Stimulated activated CD4-positive, alpha-beta T cell treated with anti-CD3 and anti-CD28 coated beads, TNF-alpha, amount 100 ng/mL, for 1 hour (primary cell): Measurements from ENCODE around the gene PAK5.

Experiments used
- DNase-seq, 3 donors: peaks; one replicate each; pipeline ENCODE4 v3.0.0-alpha.2; 2020; ENCODE audit warnings: low read depth in 3 of 3, low spot score in 1 of 3

PAK5 gene

DNA sequence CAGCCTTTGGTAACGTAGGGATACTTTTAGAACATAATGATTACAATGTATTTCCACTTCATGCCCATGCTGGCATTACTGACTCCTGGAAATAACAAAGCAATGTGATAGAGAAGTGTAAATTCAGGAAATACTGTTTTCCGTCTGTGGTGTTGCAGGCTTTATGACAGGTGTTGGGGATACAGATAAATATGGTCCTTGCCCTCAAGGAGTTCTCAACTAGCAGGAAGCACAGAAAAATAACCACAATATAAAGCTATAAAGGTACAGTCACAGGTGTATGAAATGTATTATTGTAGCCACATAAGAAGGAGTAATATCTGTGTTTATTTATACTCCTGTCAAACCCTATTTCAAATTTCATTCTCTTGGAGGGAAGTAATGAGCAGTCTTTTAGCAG, 337.4 kb downstream of the PAK5 start:
- DNase-seq = no peak

DNA sequence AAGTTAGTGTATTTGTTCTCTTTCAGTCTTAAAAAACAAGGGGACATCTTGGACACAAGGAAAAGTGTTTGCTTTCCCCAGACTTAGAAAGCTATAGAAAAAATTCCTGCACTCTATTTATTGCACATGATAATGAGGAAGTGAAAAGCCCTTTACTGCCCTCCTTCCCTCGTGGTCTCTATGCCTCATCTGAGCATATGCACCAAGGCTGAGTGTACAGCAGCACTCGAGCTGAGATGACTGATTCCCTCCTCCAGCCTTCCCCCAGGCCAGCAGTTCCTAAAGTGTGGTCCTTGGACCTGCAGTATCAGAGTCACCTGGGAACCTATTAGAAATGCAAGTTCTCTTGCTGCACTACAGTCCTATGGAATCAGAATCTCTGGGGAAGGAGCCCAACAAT, 338.8 kb downstream of the PAK5 start:
- no peak for DNase-seq

DNA sequence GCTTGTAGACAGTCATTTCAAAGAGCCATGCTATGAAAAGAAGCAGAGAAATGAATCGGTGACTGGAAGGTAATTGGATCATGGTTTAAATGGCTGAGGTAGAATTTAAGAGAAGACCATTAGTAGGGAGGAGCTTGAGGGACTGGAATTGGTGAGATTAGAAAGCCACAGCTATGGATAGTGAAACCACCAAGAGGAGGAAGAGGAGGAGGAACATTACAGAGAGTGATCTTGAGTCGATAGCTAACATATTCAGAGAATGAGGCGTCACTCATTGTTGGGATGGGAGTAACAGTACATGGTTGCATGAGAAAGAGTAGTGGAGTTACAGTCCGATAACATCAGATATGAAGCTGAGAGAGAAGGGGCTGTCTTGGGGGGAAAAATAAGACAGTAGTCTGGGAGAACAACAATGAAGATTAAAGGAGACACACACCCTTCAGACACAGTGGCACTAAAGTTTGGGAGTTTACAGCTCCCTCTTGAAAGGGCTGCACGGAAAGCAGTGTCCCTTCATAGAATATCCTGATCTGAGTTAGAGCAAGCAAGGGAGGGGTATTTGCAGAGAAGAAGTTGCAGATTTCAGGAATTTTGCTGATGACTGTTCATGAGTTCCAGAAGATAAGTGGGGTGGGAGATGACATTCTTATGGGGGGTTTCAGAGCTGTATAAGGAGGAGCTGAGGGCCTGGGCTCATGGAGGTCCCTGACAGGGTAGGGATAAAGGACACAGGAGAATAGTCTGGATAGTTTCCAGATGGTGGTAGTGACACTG, 339.6 kb downstream of the PAK5 start:
- DNase-seq = no peak

DNA sequence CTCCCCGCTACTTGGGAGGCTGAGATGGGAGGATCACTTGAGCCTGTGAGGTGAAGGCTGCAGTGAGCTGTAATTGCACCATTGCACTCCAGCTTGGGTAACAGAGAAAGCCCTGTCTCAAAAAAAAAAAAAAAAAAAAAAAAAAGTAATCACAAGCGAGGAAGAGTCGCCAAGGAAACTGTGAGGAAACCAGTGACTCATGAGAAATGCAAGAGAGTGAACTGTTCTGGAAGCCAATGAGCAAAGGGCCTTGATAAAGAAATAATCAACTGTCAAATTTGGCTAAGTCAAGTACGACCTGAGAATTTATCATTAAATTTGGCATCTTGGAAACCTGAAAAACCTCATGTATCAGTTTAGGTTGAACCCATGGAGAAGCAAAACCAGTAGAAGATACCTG, 340.6 kb downstream of the PAK5 start:
- no peak for DNase-seq

DNA sequence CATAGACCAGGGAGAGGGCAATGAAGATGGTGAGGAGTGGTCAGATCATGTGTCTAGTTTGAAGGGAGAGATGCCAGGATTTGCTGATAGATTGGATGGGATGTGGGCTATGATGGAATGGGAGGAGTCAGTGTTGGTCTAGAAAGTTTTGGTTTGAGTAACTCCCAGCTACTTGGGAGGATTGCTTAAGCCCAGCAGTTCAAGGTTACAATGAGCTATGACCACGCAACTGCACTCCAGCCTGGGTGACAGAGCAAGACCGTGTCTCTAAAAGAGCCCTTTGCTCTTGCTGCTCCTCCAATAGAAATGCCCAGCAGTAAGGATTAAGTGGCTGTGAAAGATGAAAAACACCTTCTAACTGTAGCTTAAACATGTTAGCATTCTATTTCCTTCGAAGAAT, 342.7 kb downstream of the PAK5 start:
- no peak for DNase-seq

DNA sequence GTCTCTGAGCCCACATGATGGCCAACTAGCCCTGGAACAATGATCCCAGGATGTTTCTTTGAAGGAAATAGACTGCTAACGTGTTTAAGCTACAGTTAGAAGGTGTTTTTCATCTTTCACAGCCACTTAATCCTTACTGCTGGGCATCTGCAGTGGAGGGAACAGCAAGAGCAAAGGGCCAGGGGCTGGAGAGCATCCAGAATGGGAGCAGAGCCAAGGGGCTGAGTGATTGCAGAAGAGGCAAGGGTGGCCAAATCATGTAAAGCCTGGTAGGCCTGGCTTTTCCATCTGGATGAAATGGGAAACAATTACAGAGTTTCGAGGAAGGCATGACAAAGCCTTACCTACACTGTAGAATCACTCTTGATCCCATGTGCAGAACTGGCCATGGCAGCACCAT, 343.2 kb downstream of the PAK5 start:
- DNase-seq = no peak

DNA sequence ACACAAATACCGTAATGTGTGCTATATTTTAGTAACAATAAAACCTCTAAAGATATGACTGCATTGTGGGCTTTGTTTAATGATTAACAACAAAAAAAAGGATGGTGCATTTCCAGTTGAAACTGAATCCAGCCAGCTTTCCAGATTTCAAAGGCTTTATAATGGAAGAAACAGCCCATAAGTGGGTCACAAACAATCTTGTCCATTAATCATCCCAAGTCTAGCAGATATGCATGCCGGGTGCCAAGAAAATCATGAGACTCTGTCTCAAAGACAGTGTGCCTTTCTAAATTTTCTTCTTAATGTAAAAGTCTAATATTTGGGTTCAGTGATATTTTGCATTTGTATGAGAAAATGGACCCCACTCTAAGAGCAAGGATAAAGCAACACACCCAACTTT, 345.1 kb downstream of the PAK5 start:
- DNase-seq = no peak

DNA sequence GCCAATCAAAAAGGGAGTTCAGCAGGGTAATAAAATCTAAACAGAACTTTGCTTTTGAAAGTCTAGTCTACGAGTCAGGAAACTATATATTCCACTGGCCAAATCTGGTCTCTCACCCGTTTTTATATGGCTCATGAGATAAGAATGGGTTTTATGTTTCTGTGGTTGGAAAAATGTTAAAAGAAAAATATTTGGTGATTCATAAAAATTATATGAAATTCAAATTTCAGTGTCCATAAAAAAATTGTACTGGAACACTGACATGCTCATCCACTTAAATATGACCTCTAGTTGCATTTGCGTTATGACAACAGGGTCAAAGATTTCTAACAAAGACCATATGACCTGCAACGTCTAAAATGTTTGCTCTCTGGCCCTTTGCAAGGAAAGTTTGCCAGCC, 346.8 kb downstream of the PAK5 start:
- DNase-seq = no peak

DNA sequence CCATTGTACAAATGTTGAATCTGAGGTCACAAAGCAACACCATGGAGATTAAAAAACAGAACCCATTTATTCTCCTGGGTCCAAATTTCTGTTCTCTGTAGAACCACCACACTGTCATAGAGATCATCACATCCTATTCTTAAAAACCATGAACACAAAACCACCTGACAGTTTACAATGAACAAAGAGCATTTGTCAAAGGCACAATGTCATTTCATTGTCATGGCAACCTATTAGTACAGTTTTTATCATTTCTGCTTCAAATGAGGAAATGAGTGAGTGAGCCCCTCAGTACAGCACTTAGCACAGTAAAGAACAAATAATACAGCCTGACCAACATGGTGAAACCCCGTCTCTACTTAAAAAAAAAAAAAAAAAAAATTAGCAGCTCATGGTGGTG, 347.6 kb downstream of the PAK5 start:
- DNase-seq = no peak

DNA sequence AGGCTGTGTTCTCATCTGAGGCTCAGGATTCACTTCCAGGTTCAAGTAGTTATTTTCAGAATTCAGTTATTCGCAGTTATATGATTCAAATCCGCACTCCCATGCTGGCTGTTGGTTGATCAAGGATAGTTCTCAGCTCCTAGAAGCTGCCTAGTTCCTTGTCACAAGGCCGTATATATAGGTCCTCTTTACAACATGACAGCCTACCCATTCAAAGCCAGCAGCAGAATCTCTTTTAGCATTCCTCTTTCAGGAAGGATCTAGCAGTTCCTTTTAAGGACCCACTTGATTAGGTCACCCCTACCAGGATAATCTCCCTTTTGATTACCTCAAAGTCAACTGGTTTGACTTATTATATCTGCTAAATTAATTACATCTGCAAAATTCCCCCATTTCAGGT, 348.2 kb downstream of the PAK5 start:
- no peak for DNase-seq

DNA sequence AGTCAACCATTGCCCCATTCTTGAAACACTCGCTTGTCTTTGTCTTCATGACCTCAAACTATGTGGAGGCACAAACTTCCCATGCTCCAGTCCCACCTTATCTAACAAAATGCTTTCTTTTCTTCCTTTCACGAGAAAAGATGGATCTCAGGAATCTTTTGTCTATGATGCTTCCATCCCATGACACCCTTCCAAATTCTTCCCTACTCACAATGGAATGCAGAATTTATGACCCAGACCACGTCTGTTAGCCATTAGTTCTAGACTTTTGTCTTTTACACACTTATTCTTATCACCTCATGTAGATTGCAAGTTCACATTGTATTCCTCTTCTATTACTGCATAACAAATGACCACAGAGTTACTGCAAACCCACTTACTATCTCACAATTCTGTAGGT, 348.7 kb downstream of the PAK5 start:
- DNase-seq = no peak

DNA sequence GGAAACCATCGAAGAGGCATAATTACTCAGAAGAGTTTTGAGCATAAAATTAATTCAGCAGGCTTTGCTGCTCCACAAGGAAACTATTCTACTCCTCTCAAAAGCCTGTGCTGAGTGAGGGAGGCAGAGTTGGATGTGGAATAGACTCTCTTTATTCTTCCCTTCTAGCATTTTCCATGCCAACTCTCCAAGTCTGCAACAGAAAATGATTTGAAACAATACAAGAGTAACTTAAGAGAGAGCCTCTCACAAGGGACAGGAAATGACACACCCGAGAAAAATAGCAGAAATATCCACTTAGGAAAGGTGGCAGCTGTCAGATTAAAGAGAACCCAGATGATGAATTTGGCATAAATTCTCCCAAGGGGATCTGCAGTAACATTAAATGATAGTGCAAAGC, 350.8 kb downstream of the PAK5 start:
- DNase-seq = no peak
